GM12878 (cell line): Measurements from ENCODE around the gene DLG2.

Source experiments
- POLR2A ChIP-seq: IDR thresholded peaks from 2 replicates; pipeline ENCODE4 v1.6.1; 2011; ENCODE audit warnings: low read depth, mild to moderate bottlenecking, low read length
- SMC3 ChIP-seq: IDR thresholded peaks from 2 replicates; pipeline ENCODE4 v1.6.1; 2011; ENCODE audit warnings: low read length, improper control_type of control experiment, borderline replicate concordance
- TCF12 ChIP-seq: IDR thresholded peaks from 2 replicates; pipeline ENCODE4 v1.6.1; 2011; ENCODE audit warnings: low read depth, mild to moderate bottlenecking, low read length
- TF ChIP-seq, protein P1 (sequence below): IDR thresholded peaks from 2 replicates; pipeline ENCODE4 v1.6.1; 2011; ENCODE audit warnings: borderline replicate concordance, low read depth, mild to moderate bottlenecking, moderate library complexity, mixed read lengths, low read length; ENCODE audit not compliant: insufficient read depth; ENCODE audit errors: extremely low read length
- TF ChIP-seq, protein P2 (sequence below), 3 experiments: IDR thresholded peaks in 2 of 3; conservative IDR thresholded peaks in 1 of 3; 2 replicates each; pipeline ENCODE4 v1.5.1; 2011; ENCODE audit warnings: low read depth in 3 of 3, low read length in 3 of 3, mild to moderate bottlenecking in 3 of 3, control low read depth in 2 of 3, moderate library complexity in 2 of 3, inconsistent platforms in 1 of 3, mixed read lengths in 1 of 3; ENCODE audit not compliant: control insufficient read depth in 2 of 3, insufficient read depth in 1 of 3; ENCODE audit errors: extremely low read depth in 1 of 3

DNA sequence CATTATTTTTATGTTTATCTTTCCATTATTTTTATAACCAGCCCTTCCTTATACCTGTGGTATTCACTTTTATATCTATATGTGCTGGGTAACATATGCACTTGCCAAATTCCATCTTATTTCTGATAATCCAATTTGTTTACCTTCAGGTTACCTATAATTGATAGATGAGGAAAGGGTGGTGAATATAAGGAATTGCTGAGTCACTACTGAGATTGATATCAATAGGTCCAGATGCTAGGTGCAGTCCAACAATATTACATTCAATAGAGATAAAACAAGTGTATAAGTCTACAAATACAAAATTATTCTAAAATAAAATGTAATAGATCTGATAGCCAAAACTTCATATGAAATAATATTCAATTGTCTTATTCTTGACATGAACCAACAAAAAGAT lies 1582.0 kb downstream of the DLG2 start:
- TF ChIP-seq POLR2A (no peak), TCF12 (no peak), SMC3 (no peak)
- TF ChIP-seq, protein P1, sequence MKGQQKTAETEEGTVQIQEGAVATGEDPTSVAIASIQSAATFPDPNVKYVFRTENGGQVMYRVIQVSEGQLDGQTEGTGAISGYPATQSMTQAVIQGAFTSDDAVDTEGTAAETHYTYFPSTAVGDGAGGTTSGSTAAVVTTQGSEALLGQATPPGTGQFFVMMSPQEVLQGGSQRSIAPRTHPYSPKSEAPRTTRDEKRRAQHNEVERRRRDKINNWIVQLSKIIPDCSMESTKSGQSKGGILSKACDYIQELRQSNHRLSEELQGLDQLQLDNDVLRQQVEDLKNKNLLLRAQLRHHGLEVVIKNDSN, result no peak
- TF ChIP-seq, protein P2, sequence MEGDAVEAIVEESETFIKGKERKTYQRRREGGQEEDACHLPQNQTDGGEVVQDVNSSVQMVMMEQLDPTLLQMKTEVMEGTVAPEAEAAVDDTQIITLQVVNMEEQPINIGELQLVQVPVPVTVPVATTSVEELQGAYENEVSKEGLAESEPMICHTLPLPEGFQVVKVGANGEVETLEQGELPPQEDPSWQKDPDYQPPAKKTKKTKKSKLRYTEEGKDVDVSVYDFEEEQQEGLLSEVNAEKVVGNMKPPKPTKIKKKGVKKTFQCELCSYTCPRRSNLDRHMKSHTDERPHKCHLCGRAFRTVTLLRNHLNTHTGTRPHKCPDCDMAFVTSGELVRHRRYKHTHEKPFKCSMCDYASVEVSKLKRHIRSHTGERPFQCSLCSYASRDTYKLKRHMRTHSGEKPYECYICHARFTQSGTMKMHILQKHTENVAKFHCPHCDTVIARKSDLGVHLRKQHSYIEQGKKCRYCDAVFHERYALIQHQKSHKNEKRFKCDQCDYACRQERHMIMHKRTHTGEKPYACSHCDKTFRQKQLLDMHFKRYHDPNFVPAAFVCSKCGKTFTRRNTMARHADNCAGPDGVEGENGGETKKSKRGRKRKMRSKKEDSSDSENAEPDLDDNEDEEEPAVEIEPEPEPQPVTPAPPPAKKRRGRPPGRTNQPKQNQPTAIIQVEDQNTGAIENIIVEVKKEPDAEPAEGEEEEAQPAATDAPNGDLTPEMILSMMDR (IDR thresholded peaks at IDR 0.05 in 2 of 3, conservative IDR thresholded peaks at IDR 0.05 in 1 of 3; ENCODE audit: control insufficient read depth in 2 of 3, extremely low read depth in 1 of 3, insufficient read depth in 1 of 3, low read depth in 3 of 3, low read length in 3 of 3), result no peak
